GM23338 (cell line): ENCODE results near the gene NTN1. TPM values are rescaled to one million over a fixed set of nuclear protein-coding genes. Genes with fewer than 3 reads are reported as not detected.
A peak's percentile ranks its signal among the peaks of the same experiment; 100 is the strongest.

ENCODE experiments used
- ATAC-seq: fragments of 200-7000 bp; cut with Tn5 transposase; 3 replicates; pipeline ENCODE4 v1.9.1; 2020
- DNase-seq: peaks from one replicate; pipeline ENCODE4 v3.0.0-alpha.2; 2015; ENCODE audit warnings: low spot score
- H2AFZ ChIP-seq: fragments of 200-600 bp; sonication (generic); 2 replicates; pipeline ENCODE4 v1.8.0; 2016; ENCODE audit warnings: antibody characterized with exemption, mild to moderate bottlenecking, moderate library complexity
- H3F3A ChIP-seq: fragments of 200-600 bp; sonication (generic); replicated peaks from 2 replicates; pipeline ENCODE4 v1.8.0; 2017; ENCODE audit warnings: antibody characterized with exemption, mixed run types, low read depth
- H3K27ac ChIP-seq: fragments of 200-600 bp; sonication (generic); 2 replicates; pipeline ENCODE4 v1.6.1; 2016; ENCODE audit warnings: low read depth
- H3K27me3 ChIP-seq: fragments of 200-600 bp; sonication (generic); 2 replicates; pipeline ENCODE4 v1.8.0; 2016; ENCODE audit warnings: mild to moderate bottlenecking, mixed run types, moderate library complexity; ENCODE audit not compliant: insufficient read depth
- H3K36me3 ChIP-seq: fragments of 200-600 bp; sonication (generic); 2 replicates; pipeline ENCODE4 v1.8.0; 2016; ENCODE audit warnings: mild to moderate bottlenecking; ENCODE audit not compliant: insufficient read depth
- H3K4me1 ChIP-seq: fragments of 200-600 bp; sonication (generic); 2 replicates; pipeline ENCODE4 v1.8.0; 2016; ENCODE audit warnings: mild to moderate bottlenecking, moderate library complexity; ENCODE audit not compliant: insufficient read depth
- H3K4me2 ChIP-seq: fragments of 200-600 bp; sonication (generic); 2 replicates; pipeline ENCODE4 v1.7.1; 2017; ENCODE audit warnings: mixed run types
- H3K4me3 ChIP-seq: fragments of 200-600 bp; sonication (generic); 2 replicates; pipeline ENCODE4 v1.6.1; 2016; ENCODE audit warnings: mixed run types
- H3K79me2 ChIP-seq: fragments of 200-600 bp; sonication (generic); replicated peaks from 2 replicates; pipeline ENCODE4 v1.8.0; 2017; ENCODE audit warnings: mild to moderate bottlenecking; ENCODE audit not compliant: insufficient read depth
- H3K9me2 ChIP-seq: fragments of 200-600 bp; sonication (generic); 2 replicates; pipeline ENCODE4 v1.8.0; 2017; ENCODE audit not compliant: insufficient read depth
- H4K20me1 ChIP-seq: fragments of 200-600 bp; sonication (generic); replicated peaks from 2 replicates; pipeline ENCODE4 v1.8.0; 2017; ENCODE audit warnings: mild to moderate bottlenecking; ENCODE audit not compliant: insufficient read depth
- H3K27ac Mint-ChIP-seq: 2 replicates; pipeline ENCODE4 v1.8.0; 2020; ENCODE audit warnings: inconsistent platforms, mild to moderate bottlenecking, moderate library complexity, mixed read lengths
- H3K27me3 Mint-ChIP-seq: 3 replicates; pipeline ENCODE4 v1.8.0; 2022; ENCODE audit warnings: low read depth, mild to moderate bottlenecking, moderate library complexity, mixed read lengths, inconsistent platforms; ENCODE audit not compliant: insufficient read depth, poor library complexity
- H3K36me3 Mint-ChIP-seq: 3 replicates; pipeline ENCODE4 v1.8.0; 2021; ENCODE audit warnings: low read depth, mild to moderate bottlenecking, inconsistent platforms, moderate library complexity, mixed read lengths
- H3K4me1 Mint-ChIP-seq: 3 replicates; pipeline ENCODE4 v1.8.0; 2020; ENCODE audit warnings: mild to moderate bottlenecking, inconsistent platforms, mixed read lengths
- H3K4me3 Mint-ChIP-seq: 3 replicates; pipeline ENCODE4 v1.8.0; 2021; ENCODE audit warnings: moderate library complexity, mild to moderate bottlenecking, inconsistent platforms, mixed read lengths
- H3K9me3 Mint-ChIP-seq: 3 replicates; pipeline ENCODE4 v1.8.0; 2020; ENCODE audit warnings: moderate library complexity, mild to moderate bottlenecking, inconsistent platforms, mixed read lengths
- CREB1 ChIP-seq: fragments of 250-450 bp; sonication (Bioruptor Pico); IDR thresholded peaks from 2 replicates; pipeline ENCODE4 v1.5.0; 2020; ENCODE audit warnings: low read depth, mild to moderate bottlenecking, moderate library complexity
- CTCF ChIP-seq, 2 experiments: fragments of 200-600 bp in 1 of 2; sonication (generic) in 1 of 2; conservative IDR thresholded peaks; 2 replicates each; pipeline versions ENCODE4 v1.5.1 to v1.6.1; 2016 to 2017; ENCODE audit warnings: antibody characterized with exemption in 2 of 2, low read depth in 2 of 2, mild to moderate bottlenecking in 2 of 2, moderate library complexity in 1 of 2
- EZH2 ChIP-seq: fragments of 200-600 bp; sonication (generic); IDR thresholded peaks from one replicate; pipeline ENCODE4 v1.8.0; 2017; ENCODE audit warnings: antibody characterized with exemption, mild to moderate bottlenecking, low read depth; ENCODE audit not compliant: unreplicated experiment
- EZH2phosphoT487 ChIP-seq: fragments of 200-600 bp; sonication (generic); IDR thresholded peaks from one replicate; pipeline ENCODE4 v1.8.1; 2018; ENCODE audit warnings: antibody characterized with exemption; ENCODE audit not compliant: unreplicated experiment
- JUNB ChIP-seq: IDR thresholded peaks from one replicate; pipeline ENCODE4 v1.6.1; 2016; ENCODE audit warnings: antibody characterized with exemption; ENCODE audit not compliant: unreplicated experiment
- NANOG ChIP-seq: IDR thresholded peaks from 2 replicates; pipeline ENCODE4 v1.6.1; 2016; ENCODE audit warnings: antibody characterized with exemption, borderline replicate concordance
- POLR2AphosphoS5 ChIP-seq: IDR thresholded peaks from 2 replicates; pipeline ENCODE4 v1.6.1; 2016; ENCODE audit warnings: antibody characterized with exemption, low read depth
- REST ChIP-seq: IDR thresholded peaks from one replicate; pipeline ENCODE4 v1.6.1; 2018; ENCODE audit warnings: antibody characterized with exemption; ENCODE audit not compliant: unreplicated experiment
- STAT1 ChIP-seq: IDR thresholded peaks from one replicate; pipeline ENCODE4 v1.6.1; 2016; ENCODE audit warnings: antibody characterized with exemption; ENCODE audit not compliant: unreplicated experiment
- ZNF114 ChIP-seq: fragments of 250-450 bp; sonication (Bioruptor Pico); IDR thresholded peaks from 2 replicates; pipeline ENCODE4 v1.5.0; 2020; ENCODE audit warnings: mild to moderate bottlenecking, moderate library complexity
- ZNF331 ChIP-seq: fragments of 250-450 bp; sonication (Bioruptor Pico); IDR thresholded peaks from 2 replicates; pipeline ENCODE4 v1.5.0; 2020; ENCODE audit warnings: low read depth, mild to moderate bottlenecking, moderate library complexity
- polyA plus RNA-seq: library from polyadenylated mRNA; unstranded; fragments of >200 nt; fragmentation: Nextera tagmentation; extraction: Ambion mirVana; gene quantifications from 2 replicates; pipeline ENCODE4 v1.2.1, GENCODE V29; 2016
- total RNA-seq: library from RNA; depleted of rRNA; stranded (reverse); fragments of >200 nt; shearing (Covaris generic); gene quantifications from 2 replicates; pipeline ENCODE4 v1.2.3, GENCODE V29; 2014
- TF ChIP-seq, protein P1 (sequence below): fragments of 250-450 bp; sonication (Bioruptor Pico); IDR thresholded peaks from 2 replicates; pipeline ENCODE4 v1.5.0; 2020; ENCODE audit warnings: mild to moderate bottlenecking, moderate library complexity
- TF ChIP-seq, protein P2 (sequence below): IDR thresholded peaks from 2 replicates; pipeline ENCODE4 v1.6.1; 2016; ENCODE audit warnings: antibody characterized with exemption

NTN1 gene
- total and polyA plus RNA-seq, 2 experiments from 2014 or later: 0.57 to 2.6 TPM

- Histone ChIP-seq H3K9me2 (no peaks in the 10 kb centered on the region), H4K20me1 (no peaks in the 10 kb centered on the region), H2AFZ (no peak overlapping the region), H3K79me2 (no peaks in the 10 kb centered on the region), H3K27ac (peak overlapping the region; percentile 68; the same call in 1 of the 2 replicates), H3K27me3 (no peaks in the 10 kb centered on the region), H3K4me3 (no peak overlapping the region), H3F3A (0 out of 2 replicates have a peak, but pooled peaks cover 5% of the 10 kb centered on the region), H3K4me1 (peaks cover 48% of the 10 kb centered on the region), H3K4me2 (peak overlapping the region; percentile 7; the same call in 1 of the 2 replicates), H3K36me3 (no peaks in the 10 kb centered on the region)
- peaks cover 3% of the 10 kb centered on the region for H3K27me3 Mint-ChIP-seq
- no peak for TF ChIP-seq EZH2
- no peak for TF ChIP-seq CTCF (conservative IDR thresholded peaks at IDR 0.05; ENCODE audit: low read depth in 2 of 2)
- no peak for TF ChIP-seq ZNF114 (CRISPR knock-in tag)
- TF ChIP-seq EZH2phosphoT487: no peak
- TF ChIP-seq, protein P1, sequence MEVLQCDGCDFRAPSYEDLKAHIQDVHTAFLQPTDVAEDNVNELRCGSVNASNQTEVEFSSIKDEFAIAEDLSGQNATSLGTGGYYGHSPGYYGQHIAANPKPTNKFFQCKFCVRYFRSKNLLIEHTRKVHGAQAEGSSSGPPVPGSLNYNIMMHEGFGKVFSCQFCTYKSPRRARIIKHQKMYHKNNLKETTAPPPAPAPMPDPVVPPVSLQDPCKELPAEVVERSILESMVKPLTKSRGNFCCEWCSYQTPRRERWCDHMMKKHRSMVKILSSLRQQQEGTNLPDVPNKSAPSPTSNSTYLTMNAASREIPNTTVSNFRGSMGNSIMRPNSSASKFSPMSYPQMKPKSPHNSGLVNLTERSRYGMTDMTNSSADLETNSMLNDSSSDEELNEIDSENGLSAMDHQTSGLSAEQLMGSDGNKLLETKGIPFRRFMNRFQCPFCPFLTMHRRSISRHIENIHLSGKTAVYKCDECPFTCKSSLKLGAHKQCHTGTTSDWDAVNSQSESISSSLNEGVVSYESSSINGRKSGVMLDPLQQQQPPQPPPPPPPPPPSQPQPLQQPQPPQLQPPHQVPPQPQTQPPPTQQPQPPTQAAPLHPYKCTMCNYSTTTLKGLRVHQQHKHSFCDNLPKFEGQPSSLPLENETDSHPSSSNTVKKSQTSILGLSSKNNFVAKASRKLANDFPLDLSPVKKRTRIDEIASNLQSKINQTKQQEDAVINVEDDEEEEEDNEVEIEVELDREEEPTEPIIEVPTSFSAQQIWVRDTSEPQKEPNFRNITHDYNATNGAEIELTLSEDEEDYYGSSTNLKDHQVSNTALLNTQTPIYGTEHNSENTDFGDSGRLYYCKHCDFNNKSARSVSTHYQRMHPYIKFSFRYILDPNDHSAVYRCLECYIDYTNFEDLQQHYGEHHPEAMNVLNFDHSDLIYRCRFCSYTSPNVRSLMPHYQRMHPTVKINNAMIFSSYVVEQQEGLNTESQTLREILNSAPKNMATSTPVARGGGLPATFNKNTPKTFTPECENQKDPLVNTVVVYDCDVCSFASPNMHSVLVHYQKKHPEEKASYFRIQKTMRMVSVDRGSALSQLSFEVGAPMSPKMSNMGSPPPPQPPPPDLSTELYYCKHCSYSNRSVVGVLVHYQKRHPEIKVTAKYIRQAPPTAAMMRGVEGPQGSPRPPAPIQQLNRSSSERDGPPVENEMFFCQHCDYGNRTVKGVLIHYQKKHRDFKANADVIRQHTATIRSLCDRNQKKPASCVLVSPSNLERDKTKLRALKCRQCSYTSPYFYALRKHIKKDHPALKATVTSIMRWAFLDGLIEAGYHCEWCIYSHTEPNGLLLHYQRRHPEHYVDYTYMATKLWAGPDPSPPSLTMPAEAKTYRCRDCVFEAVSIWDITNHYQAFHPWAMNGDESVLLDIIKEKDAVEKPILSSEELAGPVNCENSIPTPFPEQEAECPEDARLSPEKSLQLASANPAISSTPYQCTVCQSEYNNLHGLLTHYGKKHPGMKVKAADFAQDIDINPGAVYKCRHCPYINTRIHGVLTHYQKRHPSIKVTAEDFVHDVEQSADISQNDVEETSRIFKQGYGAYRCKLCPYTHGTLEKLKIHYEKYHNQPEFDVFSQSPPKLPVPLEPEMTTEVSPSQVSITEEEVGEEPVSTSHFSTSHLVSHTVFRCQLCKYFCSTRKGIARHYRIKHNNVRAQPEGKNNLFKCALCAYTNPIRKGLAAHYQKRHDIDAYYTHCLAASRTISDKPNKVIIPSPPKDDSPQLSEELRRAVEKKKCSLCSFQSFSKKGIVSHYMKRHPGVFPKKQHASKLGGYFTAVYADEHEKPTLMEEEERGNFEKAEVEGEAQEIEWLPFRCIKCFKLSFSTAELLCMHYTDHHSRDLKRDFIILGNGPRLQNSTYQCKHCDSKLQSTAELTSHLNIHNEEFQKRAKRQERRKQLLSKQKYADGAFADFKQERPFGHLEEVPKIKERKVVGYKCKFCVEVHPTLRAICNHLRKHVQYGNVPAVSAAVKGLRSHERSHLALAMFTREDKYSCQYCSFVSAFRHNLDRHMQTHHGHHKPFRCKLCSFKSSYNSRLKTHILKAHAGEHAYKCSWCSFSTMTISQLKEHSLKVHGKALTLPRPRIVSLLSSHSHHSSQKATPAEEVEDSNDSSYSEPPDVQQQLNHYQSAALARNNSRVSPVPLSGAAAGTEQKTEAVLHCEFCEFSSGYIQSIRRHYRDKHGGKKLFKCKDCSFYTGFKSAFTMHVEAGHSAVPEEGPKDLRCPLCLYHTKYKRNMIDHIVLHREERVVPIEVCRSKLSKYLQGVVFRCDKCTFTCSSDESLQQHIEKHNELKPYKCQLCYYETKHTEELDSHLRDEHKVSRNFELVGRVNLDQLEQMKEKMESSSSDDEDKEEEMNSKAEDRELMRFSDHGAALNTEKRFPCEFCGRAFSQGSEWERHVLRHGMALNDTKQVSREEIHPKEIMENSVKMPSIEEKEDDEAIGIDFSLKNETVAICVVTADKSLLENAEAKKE (CRISPR knock-in tag): no peak
- TF ChIP-seq, protein P2, sequence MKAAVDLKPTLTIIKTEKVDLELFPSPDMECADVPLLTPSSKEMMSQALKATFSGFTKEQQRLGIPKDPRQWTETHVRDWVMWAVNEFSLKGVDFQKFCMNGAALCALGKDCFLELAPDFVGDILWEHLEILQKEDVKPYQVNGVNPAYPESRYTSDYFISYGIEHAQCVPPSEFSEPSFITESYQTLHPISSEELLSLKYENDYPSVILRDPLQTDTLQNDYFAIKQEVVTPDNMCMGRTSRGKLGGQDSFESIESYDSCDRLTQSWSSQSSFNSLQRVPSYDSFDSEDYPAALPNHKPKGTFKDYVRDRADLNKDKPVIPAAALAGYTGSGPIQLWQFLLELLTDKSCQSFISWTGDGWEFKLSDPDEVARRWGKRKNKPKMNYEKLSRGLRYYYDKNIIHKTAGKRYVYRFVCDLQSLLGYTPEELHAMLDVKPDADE: no peak
- no peak for TF ChIP-seq STAT1
- TF ChIP-seq NANOG: no peak
- TF ChIP-seq POLR2AphosphoS5: no peak
- no peak for TF ChIP-seq REST
- TF ChIP-seq JUNB: no peak
- TF ChIP-seq ZNF331 (CRISPR knock-in tag): no peak
- TF ChIP-seq CREB1: no peak
- ATAC-seq: peak; percentile 55
- H3K4me1 Mint-ChIP-seq: peaks cover 44% of the 10 kb centered on the region
- H3K4me3 Mint-ChIP-seq: no peak overlapping the region
- peak; percentile 51 for DNase-seq
- no peaks in the 10 kb centered on the region for H3K9me3 Mint-ChIP-seq
- no peaks in the 10 kb centered on the region for H3K36me3 Mint-ChIP-seq
- H3K27ac Mint-ChIP-seq: no peak overlapping the region
These were observed 88.6 kb downstream of the NTN1 start for GRCh38 chr17:9109933-9110332.
